H54 (cell line): ENCODE data around the gene CSF3R.
"Not testable (repeated sequence)": the region's sequence is repeated elsewhere in the genome, so short reads cannot be mapped to it uniquely, and the experiment has no call there.

Source experiments
- DNase-seq: peaks from one replicate; pipeline ENCODE4 v3.0.0; 2011; ENCODE audit warnings: low spot score, mixed read lengths; ENCODE audit not compliant: insufficient read length
- FAIRE-seq: peaks from 3 replicates; lab custom pipeline; 2011; peaks lifted over from hg19 to GRCh38; lab: Jason Lieb, UNC
- POLR2A ChIP-seq: IDR thresholded peaks from 2 replicates; pipeline ENCODE4 v1.6.1; 2011; ENCODE audit warnings: low read depth, mild to moderate bottlenecking, low read length

The CSF3R gene

GRCh38 chr1:36503733-36504132, 21.0 kb upstream of the CSF3R start:
- no peak for FAIRE-seq
- no peak for DNase-seq
- TF ChIP-seq POLR2A: no peak

GRCh38 chr1:36503159-36503558, 20.4 kb upstream of the CSF3R start:
- no peak for FAIRE-seq
- no peak for TF ChIP-seq POLR2A
- no peak for DNase-seq

GRCh38 chr1:36502616-36503015, 19.9 kb upstream of the CSF3R start:
- DNase-seq: no peak
- no peak for FAIRE-seq
- TF ChIP-seq POLR2A: no peak

GRCh38 chr1:36501911-36502310, 19.2 kb upstream of the CSF3R start:
- FAIRE-seq, DNase-seq: not testable (repeated sequence)

GRCh38 chr1:36497207-36497606, 14.5 kb upstream of the CSF3R start:
- TF ChIP-seq POLR2A: no peak
- DNase-seq (no peak), FAIRE-seq (no peak)

- DNase-seq (no peak), FAIRE-seq (no peak)
- TF ChIP-seq POLR2A: no peak
Measured at GRCh38 chr1:36494971-36495370, 12.3 kb upstream of the CSF3R start.

GRCh38 chr1:36493524-36493923, 10.8 kb upstream of the CSF3R start:
- no peak for FAIRE-seq
- TF ChIP-seq POLR2A: no peak
- no peak for DNase-seq

- TF ChIP-seq POLR2A: no peak
- DNase-seq (no peak), FAIRE-seq (no peak)
Measured at GRCh38 chr1:36492491-36492890, 9.8 kb upstream of the CSF3R start.

GRCh38 chr1:36489258-36490051, 6.7 kb upstream of the CSF3R start:
- not testable (repeated sequence) for DNase-seq, FAIRE-seq

GRCh38 chr1:36487906-36488305, 5.2 kb upstream of the CSF3R start:
- FAIRE-seq (no peak), DNase-seq (no peak)
- TF ChIP-seq POLR2A: no peak

GRCh38 chr1:36487336-36487725, 4.6 kb upstream of the CSF3R start:
- not testable (repeated sequence) for DNase-seq, FAIRE-seq

- no peak for DNase-seq
- FAIRE-seq: no peak
- no peak for TF ChIP-seq POLR2A
Measured at GRCh38 chr1:36486439-36487335, 4.0 kb upstream of the CSF3R start.

GRCh38 chr1:36486093-36486438, 3.4 kb upstream of the CSF3R start:
- FAIRE-seq (no peak), DNase-seq (no peak)
- no peak for TF ChIP-seq POLR2A

GRCh38 chr1:36484099-36484498, 1.4 kb upstream of the CSF3R start:
- FAIRE-seq (no peak), DNase-seq (no peak)
- no peak for TF ChIP-seq POLR2A
